Measurements from ENCODE around the gene ANTXR2. TPM values are rescaled to one million over a fixed set of nuclear protein-coding genes. Genes with fewer than 3 reads are reported as not detected.

ANTXR2 gene
- total and polyA plus RNA-seq, 9 of the 15 experiments (the other 6 are each of a cell fraction or from before 2014, with no cell fraction given): 10.1 to 83.8 (median 60.3) TPM

DNA sequence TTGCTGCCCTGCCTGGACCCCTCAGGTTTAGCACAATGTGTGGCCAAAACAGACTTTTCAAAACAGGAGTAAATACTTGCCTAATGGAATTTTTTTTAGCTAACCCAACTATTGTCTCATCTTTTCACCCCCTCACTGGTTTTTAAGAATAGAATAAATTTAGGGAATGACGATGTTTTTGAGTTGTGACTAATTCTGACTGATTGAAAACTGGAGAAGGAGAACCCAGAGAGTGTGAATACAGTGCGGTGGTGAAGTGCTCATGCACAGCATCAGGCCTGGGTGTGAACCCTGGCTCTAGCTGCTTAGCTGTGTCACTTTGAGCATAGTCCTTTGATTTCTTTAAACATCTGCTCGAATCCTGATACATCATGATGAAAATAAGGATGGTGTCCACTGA, 10.5 kb downstream of the ANTXR2 start:
- Histone ChIP-seq H3K27ac (ENCODE audit: extremely low read depth, low read depth, low read length) (no peak overlapping the region), H3K27me3 (ENCODE audit: control insufficient read depth in 2 of 2, insufficient read depth in 2 of 2, low read length in 2 of 2) (no peaks in the 10 kb centered on the region), H3K36me3 (ENCODE audit: control insufficient read depth, insufficient read depth, low read length) (peaks cover 64% of the 10 kb centered on the region), H3K9me1 (ENCODE audit: control insufficient read depth, insufficient read depth, low read length) (no peaks in the 10 kb centered on the region), H3K9ac (ENCODE audit: insufficient read depth in 1 of 2, low read depth in 2 of 2, low read length in 2 of 2) (no peak overlapping the region), H3K4me1 (replicated peaks in 1 of 2; ENCODE audit: control insufficient read depth in 2 of 2, insufficient read depth in 2 of 2, low read length in 2 of 2) (peaks cover 8 to 19% of the 10 kb centered on the region in 2 experiments; a peak in 4 of 5 replicates), H3K9me3 (replicated peaks; ENCODE audit: control insufficient read depth, insufficient read depth, low read depth, low read length) (no peaks in the 10 kb centered on the region), H4K20me1 (replicated peaks; ENCODE audit: control insufficient read depth, insufficient read depth, low read length) (no peaks in the 10 kb centered on the region), H2AFZ (ENCODE audit: low read depth, low read length) (no peak overlapping the region), H3K79me2 (ENCODE audit: control insufficient read depth, insufficient read depth, low read length) (peaks cover 40% of the 10 kb centered on the region), H3K4me3 (no peak overlapping the region), H3K4me2 (ENCODE audit: insufficient read depth, low read length) (no peak overlapping the region)
- ChIA-PET POLR2A (interaction anchor here (0.6 kb wide), 1 partner anchor 53 kb away, joined by 3 read pairs; no protein-coding TSS in a partner anchor), CTCF (ENCODE audit: low intra/inter-chr PET ratio) (no interaction called here)
- DNase-seq (ENCODE audit: extremely low read depth in 1 of 4, low spot score in 3 of 4) (peak in 2 of 4 experiments; percentile 15 to 16), FAIRE-seq (no peak), ATAC-seq (peak; percentile 11; the same call in 2 of the 3 replicates)
- TF ChIP-seq YY1 (IDR thresholded peaks at IDR 0.05; ENCODE audit: borderline replicate concordance in 1 of 3, control insufficient read depth in 1 of 3, extremely low read depth in 1 of 3, insufficient read depth in 3 of 3, insufficient read length in 1 of 3, insufficient replicate concordance in 2 of 3, low read depth in 1 of 3, low read length in 2 of 3) (no peak), TAL1 (IDR thresholded peaks at IDR 0.05) (peak; percentile 5; the same call in 1 of the 2 replicates)
- in situ Hi-C loops (cut with MboI): no loop called here
- intact Hi-C loops (cut with micrococcal nuclease): no loop called here
- no TSS peak for BruUV-seq (replicated peaks)
- 60% methylated on average over 3 of the region's 3 CpGs for WGBS (ENCODE audit: insufficient coverage, low coverage, missing lambda C conversion rate)

- BruUV-seq (replicated peaks): no TSS peak
- Histone ChIP-seq H4K20me1 (replicated peaks; ENCODE audit: control insufficient read depth, insufficient read depth, low read length) (no peaks in the 10 kb centered on the region), H3K9ac (ENCODE audit: insufficient read depth in 1 of 2, low read depth in 2 of 2, low read length in 2 of 2) (no peak overlapping the region), H3K4me3 (no peak overlapping the region), H3K4me2 (ENCODE audit: insufficient read depth, low read length) (no peak overlapping the region), H3K27me3 (ENCODE audit: control insufficient read depth in 2 of 2, insufficient read depth in 2 of 2, low read length in 2 of 2) (no peaks in the 10 kb centered on the region), H3K27ac (ENCODE audit: extremely low read depth, low read depth, low read length) (no peak overlapping the region), H3K4me1 (replicated peaks in 1 of 2; ENCODE audit: control insufficient read depth in 2 of 2, insufficient read depth in 2 of 2, low read length in 2 of 2) (peaks cover 8 to 18% of the 10 kb centered on the region in 2 experiments; a peak in 4 of 5 replicates), H3K9me1 (ENCODE audit: control insufficient read depth, insufficient read depth, low read length) (no peaks in the 10 kb centered on the region), H3K9me3 (replicated peaks; ENCODE audit: control insufficient read depth, insufficient read depth, low read depth, low read length) (no peaks in the 10 kb centered on the region), H3K79me2 (ENCODE audit: control insufficient read depth, insufficient read depth, low read length) (peaks cover 31% of the 10 kb centered on the region), H2AFZ (ENCODE audit: low read depth, low read length) (no peak overlapping the region), H3K36me3 (ENCODE audit: control insufficient read depth, insufficient read depth, low read length) (peaks cover 60% of the 10 kb centered on the region)
- WGBS (ENCODE audit: insufficient coverage, low coverage, missing lambda C conversion rate): 96% methylated on average over 4 of the region's 4 CpGs
- in situ Hi-C loops (cut with MboI): no loop called here
- FAIRE-seq: no peak
- no peak for DNase-seq (ENCODE audit: extremely low read depth in 1 of 4, low spot score in 3 of 4)
- intact Hi-C loops (cut with micrococcal nuclease): no loop called here
- ChIA-PET POLR2A (interaction anchor here (2.1 kb wide), 1 partner anchor 12 kb away, joined by 10 read pairs; the partner anchor contains the start of gene ANTXR2), CTCF (ENCODE audit: low intra/inter-chr PET ratio) (no interaction called here)
- no peak for ATAC-seq
- TF ChIP-seq ZNF165 (CRISPR knock-in tag; IDR thresholded peaks at IDR 0.05; ENCODE audit: borderline replicate concordance): no peak
- no peak for TF ChIP-seq PYGO2 (tag; IDR thresholded peaks at IDR 0.05)
- no peak for TF ChIP-seq HMGN3 (IDR thresholded peaks at IDR 0.05; ENCODE audit: borderline replicate concordance, extremely low read depth, insufficient read length, low read depth, low read length)
- no peak for TF ChIP-seq ZNF143 (CRISPR knock-in tag; IDR thresholded peaks at IDR 0.05)
- no peak for TF ChIP-seq THRAP3 (IDR thresholded peaks at IDR 0.05; ENCODE audit: borderline replicate concordance)
- TF ChIP-seq BDP1 (IDR thresholded peaks at IDR 0.05; ENCODE audit: insufficient read depth, insufficient read length): no peak
- TF ChIP-seq ZBTB2 (IDR thresholded peaks at IDR 0.05): no peak
- no peak for TF ChIP-seq ZC3H8 (IDR thresholded peaks at IDR 0.05)
- TF ChIP-seq HNRNPUL1 (IDR thresholded peaks at IDR 0.05; ENCODE audit: low read length): no peak
- no peak for TF ChIP-seq SMAD1 (IDR thresholded peaks at IDR 0.05; ENCODE audit: low read depth, low read length, partially characterized antibody)
- TF ChIP-seq NR0B1 (IDR thresholded peaks at IDR 0.05; ENCODE audit: partially characterized antibody): no peak
- TF ChIP-seq TEAD2 (tag; IDR thresholded peaks at IDR 0.05): no peak
- no peak for TF ChIP-seq RNF2 (IDR thresholded peaks at IDR 0.05)
These were observed 12.2 kb downstream of the ANTXR2 start for GRCh38 chr4:80060804-80061203.

All from K562 (cell line).